ENCODE results near the gene INPP5E.

Gene INPP5E

DNA sequence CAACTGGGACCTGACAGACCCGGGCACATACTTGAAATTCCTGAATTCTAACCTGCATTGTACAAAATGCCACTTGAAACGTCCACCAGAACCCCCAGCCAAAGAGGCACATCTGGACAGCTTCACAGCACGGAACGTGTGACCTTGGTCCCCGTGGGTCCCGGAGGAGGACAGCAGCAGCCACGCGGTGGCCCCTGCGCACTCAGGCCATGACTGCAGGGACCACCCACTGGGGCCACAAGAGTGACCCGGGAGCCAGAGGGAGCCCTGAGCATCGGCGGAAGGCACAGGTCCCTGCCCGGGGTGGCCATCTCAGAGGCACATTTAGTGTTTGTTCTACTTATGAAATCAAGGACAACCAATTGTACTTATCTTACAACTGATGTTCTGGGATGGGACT is 37.6 kb downstream of the INPP5E start:
- no CpG with 5 or more reads among the region's 13 CpGs for WGBS, 2 donors (ENCODE audit: extremely low coverage in 2 of 2, insufficient read length in 2 of 2, insufficient replicate concordance in 1 of 2)
- no peak overlapping the region for H3K23ac ChIP-seq (ENCODE audit: low read depth, low read length, poor library complexity)
- H4K91ac ChIP-seq (ENCODE audit: low read depth, low read length, poor library complexity) = no peak overlapping the region
- H3K79me1 ChIP-seq (ENCODE audit: low read depth, low read length) = peaks cover 19% of the 10 kb centered on the region
- H3K4me2 ChIP-seq (ENCODE audit: insufficient read depth, low read length, poor library complexity, severe bottlenecking) = no peak overlapping the region
- no peak overlapping the region for H3K9ac ChIP-seq (ENCODE audit: low read depth, low read length, poor library complexity)
- H2BK15ac ChIP-seq (ENCODE audit: low read length) = no peak overlapping the region
- DNase-seq (ENCODE audit: low spot score) = no peak
- no peak overlapping the region for H2AFZ ChIP-seq (ENCODE audit: low read length)
- H3K18ac ChIP-seq (ENCODE audit: low read length) = no peak overlapping the region
- no peak overlapping the region for H3K27ac ChIP-seq (replicated peaks; ENCODE audit: low read length)
- no peaks in the 10 kb centered on the region for H3K9me3 ChIP-seq (replicated peaks in 1 of 2; ENCODE audit: control insufficient read depth in 2 of 2, insufficient read depth in 1 of 2, low read depth in 1 of 2, low read length in 2 of 2)
- H3K4me1 ChIP-seq (ENCODE audit: control insufficient read depth in 2 of 2, insufficient read depth in 1 of 2, low read depth in 1 of 2, low read length in 2 of 2) = peaks cover 8 to 15% of the 10 kb centered on the region in 2 donors
- H3K36me3 ChIP-seq (replicated peaks in 1 of 2; ENCODE audit: control insufficient read depth in 2 of 2, insufficient read depth in 2 of 2, low read length in 2 of 2) = peaks cover 44 to 65% of the 10 kb centered on the region in 2 donors
- H3K27me3 ChIP-seq (ENCODE audit: control insufficient read depth in 3 of 3, insufficient read depth in 3 of 3, low read depth in 1 of 3, low read length in 3 of 3) = no peaks in the 10 kb centered on the region
- H2BK120ac ChIP-seq (ENCODE audit: low read depth, low read length) = no peak overlapping the region
- H3K4me3 ChIP-seq (ENCODE audit: low read length in 2 of 2) = peak overlapping the region in 1 of 2 donors; percentile 52
- no peak overlapping the region for H2AK5ac ChIP-seq (ENCODE audit: low read depth, low read length)
- no peak overlapping the region for H3K4ac ChIP-seq (ENCODE audit: low read length)
- no peak overlapping the region for H4K8ac ChIP-seq (ENCODE audit: low read depth, low read length)
- H2BK12ac ChIP-seq (ENCODE audit: low read length) = no peak overlapping the region
- H2BK5ac ChIP-seq (ENCODE audit: low read length) = no peak overlapping the region
- no peak overlapping the region for H3K14ac ChIP-seq (ENCODE audit: low read length)

DNA sequence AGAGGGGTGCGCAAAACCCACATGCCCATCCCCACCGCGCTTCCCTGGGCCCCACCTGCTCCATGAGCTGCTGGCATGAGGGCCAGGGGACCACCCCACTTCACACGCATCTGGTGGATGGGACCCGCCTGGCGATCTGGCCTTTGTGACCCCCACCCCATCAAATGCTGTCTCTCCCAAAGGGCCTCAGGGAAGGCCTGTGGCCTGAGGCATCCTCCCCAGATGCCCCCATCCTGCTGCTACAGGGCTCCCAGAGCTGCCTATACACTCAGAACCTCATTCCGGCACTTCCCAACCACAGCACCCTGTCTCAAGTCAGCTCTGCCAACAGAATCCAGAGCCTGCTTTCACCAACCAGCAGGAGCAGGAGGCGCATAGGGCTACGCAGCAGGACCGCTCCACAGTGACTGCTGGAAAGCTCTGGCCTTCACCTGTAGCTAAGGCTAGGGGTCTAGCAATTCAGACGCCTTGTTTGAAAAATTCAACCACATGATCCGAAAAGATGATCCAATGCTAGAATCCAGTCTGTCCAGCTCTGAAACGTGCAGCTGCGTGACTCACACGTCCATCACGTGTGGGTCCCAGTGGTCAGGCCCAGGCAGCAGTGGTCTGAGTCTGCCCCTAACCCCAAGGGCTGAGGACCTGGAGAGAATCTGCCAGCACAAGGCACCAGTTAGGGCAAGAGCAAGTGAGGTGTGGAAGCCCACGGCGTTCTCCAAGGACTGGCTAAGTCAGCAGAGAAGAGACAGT is 38.3 kb downstream of the INPP5E start:
- Histone ChIP-seq H2BK12ac (ENCODE audit: low read length) (no peak overlapping the region), H2AFZ (ENCODE audit: low read length) (no peak overlapping the region), H3K79me1 (ENCODE audit: low read depth, low read length) (peaks cover 20% of the 10 kb centered on the region), H3K4me3 (ENCODE audit: low read length in 2 of 2) (no peak overlapping the region), H4K8ac (ENCODE audit: low read depth, low read length) (no peak overlapping the region), H2AK5ac (ENCODE audit: low read depth, low read length) (peak overlapping the region; percentile 70), H3K27ac (replicated peaks; ENCODE audit: low read length) (no peak overlapping the region), H3K4me2 (ENCODE audit: insufficient read depth, low read length, poor library complexity, severe bottlenecking) (no peak overlapping the region), H4K91ac (ENCODE audit: low read depth, low read length, poor library complexity) (no peak overlapping the region), H3K4me1 (ENCODE audit: control insufficient read depth in 2 of 2, insufficient read depth in 1 of 2, low read depth in 1 of 2, low read length in 2 of 2) (peaks cover 8 to 15% of the 10 kb centered on the region in 2 donors), H3K18ac (ENCODE audit: low read length) (no peak overlapping the region), H3K9ac (ENCODE audit: low read depth, low read length, poor library complexity) (no peak overlapping the region), H2BK15ac (ENCODE audit: low read length) (no peak overlapping the region), H3K9me3 (replicated peaks in 1 of 2; ENCODE audit: control insufficient read depth in 2 of 2, insufficient read depth in 1 of 2, low read depth in 1 of 2, low read length in 2 of 2) (no peaks in the 10 kb centered on the region), H3K36me3 (replicated peaks in 1 of 2; ENCODE audit: control insufficient read depth in 2 of 2, insufficient read depth in 2 of 2, low read length in 2 of 2) (peaks cover 46 to 68% of the 10 kb centered on the region in 2 donors), H3K4ac (ENCODE audit: low read length) (no peak overlapping the region), H3K27me3 (ENCODE audit: control insufficient read depth in 3 of 3, insufficient read depth in 3 of 3, low read depth in 1 of 3, low read length in 3 of 3) (no peaks in the 10 kb centered on the region), H3K14ac (ENCODE audit: low read length) (no peak overlapping the region), H2BK120ac (ENCODE audit: low read depth, low read length) (no peak overlapping the region), H2BK5ac (ENCODE audit: low read length) (no peak overlapping the region), H3K23ac (ENCODE audit: low read depth, low read length, poor library complexity) (peak overlapping the region; percentile 67)
- WGBS, 2 donors (ENCODE audit: extremely low coverage in 2 of 2, insufficient read length in 2 of 2, insufficient replicate concordance in 1 of 2) = no CpG with 5 or more reads among the region's 18 CpGs
- DNase-seq (ENCODE audit: low spot score) = no peak

DNA sequence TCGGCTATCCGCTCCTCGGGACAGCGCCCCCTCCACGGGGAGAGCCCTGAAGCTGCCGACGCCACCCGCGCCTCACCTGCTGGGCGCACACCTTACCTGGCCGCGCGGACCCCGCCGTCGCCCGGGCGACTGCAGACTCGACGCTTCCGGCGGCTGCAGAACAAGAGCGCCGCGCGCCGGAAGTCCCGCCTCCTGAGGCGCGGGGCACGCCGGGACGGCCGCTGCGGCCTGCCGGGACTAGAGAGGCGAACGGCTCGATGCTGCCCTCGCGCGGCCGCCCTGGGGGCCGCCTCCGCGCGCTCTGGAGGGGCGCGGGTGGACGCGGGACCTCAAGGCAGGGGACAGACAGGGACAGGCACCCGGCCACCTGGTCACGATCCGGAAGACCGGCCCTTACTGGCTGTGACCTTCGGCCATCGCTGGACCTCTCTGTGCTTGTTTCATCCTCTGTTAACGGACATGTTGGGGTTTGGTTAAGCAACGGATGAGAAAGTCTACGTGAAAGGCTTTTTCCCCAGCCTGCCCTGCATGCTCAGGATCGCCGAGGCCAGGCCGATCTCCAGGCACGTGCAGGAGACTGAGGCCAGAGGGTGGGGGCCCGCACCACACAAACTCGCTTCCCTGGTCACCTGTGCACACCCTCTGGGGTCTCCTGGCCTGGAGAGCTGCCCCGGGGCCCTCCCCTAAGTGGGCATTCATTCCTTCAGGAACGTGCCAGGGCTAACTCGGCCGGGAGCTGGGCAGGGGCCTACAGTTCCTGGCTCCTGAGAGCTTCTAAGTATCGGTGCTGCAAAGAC is 39.4 kb downstream of the INPP5E start, which contains the start of gene SNAPC4:
TSS of gene SNAPC4 (minus strand) at position 133 of the 797 bp plus-strand sequence. CDS start 1,742 bp downstream, outside the sequence.
- Histone ChIP-seq H3K4ac (ENCODE audit: low read length) (peak within 1 kb of the TSS; percentile 84), H2AK5ac (ENCODE audit: low read depth, low read length) (peak within 1 kb of the TSS; percentile 97), H3K9ac (ENCODE audit: low read depth, low read length, poor library complexity) (peak within 1 kb of the TSS; percentile 97), H3K79me1 (ENCODE audit: low read depth, low read length) (peaks cover 22% of the 10 kb centered on the region), H4K8ac (ENCODE audit: low read depth, low read length) (peak within 1 kb of the TSS; percentile 92), H3K9me3 (replicated peaks in 1 of 2; ENCODE audit: control insufficient read depth in 2 of 2, insufficient read depth in 1 of 2, low read depth in 1 of 2, low read length in 2 of 2) (no peaks in the 10 kb centered on the region), H2BK120ac (ENCODE audit: low read depth, low read length) (no peak within 1 kb of the TSS), H3K27ac (replicated peaks; ENCODE audit: low read length) (no peak within 1 kb of the TSS), H4K91ac (ENCODE audit: low read depth, low read length, poor library complexity) (peak within 1 kb of the TSS; percentile 53), H2BK5ac (ENCODE audit: low read length) (peak within 1 kb of the TSS; percentile 66), H3K18ac (ENCODE audit: low read length) (peak within 1 kb of the TSS; percentile 94), H3K4me3 (ENCODE audit: low read length in 2 of 2) (peak within 1 kb of the TSS; percentile 94 to 99), H3K27me3 (ENCODE audit: control insufficient read depth in 3 of 3, insufficient read depth in 3 of 3, low read depth in 1 of 3, low read length in 3 of 3) (no peaks in the 10 kb centered on the region), H3K23ac (ENCODE audit: low read depth, low read length, poor library complexity) (peak within 1 kb of the TSS; percentile 97), H3K4me1 (ENCODE audit: control insufficient read depth in 2 of 2, insufficient read depth in 1 of 2, low read depth in 1 of 2, low read length in 2 of 2) (peaks cover 8 to 15% of the 10 kb centered on the region in 2 donors), H2BK15ac (ENCODE audit: low read length) (peak within 1 kb of the TSS; percentile 81), H3K36me3 (replicated peaks in 1 of 2; ENCODE audit: control insufficient read depth in 2 of 2, insufficient read depth in 2 of 2, low read length in 2 of 2) (peaks cover 47 to 69% of the 10 kb centered on the region in 2 donors), H2BK12ac (ENCODE audit: low read length) (peak within 1 kb of the TSS; percentile 90), H3K14ac (ENCODE audit: low read length) (peak within 1 kb of the TSS; percentile 89), H2AFZ (ENCODE audit: low read length) (peak within 1 kb of the TSS; percentile 84), H3K4me2 (ENCODE audit: insufficient read depth, low read length, poor library complexity, severe bottlenecking) (peak within 1 kb of the TSS; percentile 99)
- no CpG with 5 or more reads among the region's 71 CpGs for WGBS, 2 donors (ENCODE audit: extremely low coverage in 2 of 2, insufficient read length in 2 of 2, insufficient replicate concordance in 1 of 2)
- peak; percentile 89 for DNase-seq (ENCODE audit: low spot score)

All from neuronal stem cell (in vitro differentiated cells).